Right renal pelvis (tissue), 4 donors: Measurements from ENCODE around the gene MMP12. TPM values are rescaled to one million over a fixed set of nuclear protein-coding genes. Genes with fewer than 3 reads are reported as not detected.
"Not testable (repeated sequence)": the region's sequence is repeated elsewhere in the genome, so short reads cannot be mapped to it uniquely, and the experiment has no call there.

Experiments
- DNase-seq, 4 donors: peaks; one replicate each; pipeline ENCODE4 v3.0.0-alpha.2; 2013; ENCODE audit warnings: low read depth in 4 of 4, low spot score in 3 of 4, missing footprints in 1 of 4
- polyA plus RNA-seq, 4 donors: library from polyadenylated mRNA; unstranded; fragments of 120-200 nt; gene quantifications; one replicate each; pipeline ENCODE4 v1.2.1, GENCODE V29; 2013; ENCODE audit not compliant: insufficient read length in 4 of 4

Gene MMP12
- 1 to 10 TPM; 1.7 to 5.6 (median 2.8) TPM for polyA plus RNA-seq

DNA sequence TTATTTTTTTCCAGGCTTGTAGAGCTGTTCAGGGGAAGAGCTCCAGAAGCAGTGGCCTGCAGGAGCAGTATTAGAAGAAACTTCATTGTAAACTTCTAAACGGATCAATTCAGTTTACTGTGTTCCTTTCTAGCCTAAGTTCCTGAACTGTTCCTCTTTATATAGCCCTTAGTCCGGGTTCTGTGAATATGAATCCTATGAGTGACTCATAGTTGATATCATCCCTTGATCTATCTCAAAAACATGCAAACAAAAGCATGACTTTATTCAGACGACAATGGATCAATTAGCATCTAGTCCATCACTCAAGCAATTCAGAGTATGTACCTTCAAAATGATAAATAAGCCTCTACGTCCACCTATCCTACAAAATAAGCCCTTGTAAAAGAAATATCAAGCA, at the start of gene MMP12:
Gene MMP12 (minus strand): TSS at position 131 of the 400 bp plus-strand sequence. CDS start 45 bp downstream, at position 86.
- DNase-seq = no peak

DNA sequence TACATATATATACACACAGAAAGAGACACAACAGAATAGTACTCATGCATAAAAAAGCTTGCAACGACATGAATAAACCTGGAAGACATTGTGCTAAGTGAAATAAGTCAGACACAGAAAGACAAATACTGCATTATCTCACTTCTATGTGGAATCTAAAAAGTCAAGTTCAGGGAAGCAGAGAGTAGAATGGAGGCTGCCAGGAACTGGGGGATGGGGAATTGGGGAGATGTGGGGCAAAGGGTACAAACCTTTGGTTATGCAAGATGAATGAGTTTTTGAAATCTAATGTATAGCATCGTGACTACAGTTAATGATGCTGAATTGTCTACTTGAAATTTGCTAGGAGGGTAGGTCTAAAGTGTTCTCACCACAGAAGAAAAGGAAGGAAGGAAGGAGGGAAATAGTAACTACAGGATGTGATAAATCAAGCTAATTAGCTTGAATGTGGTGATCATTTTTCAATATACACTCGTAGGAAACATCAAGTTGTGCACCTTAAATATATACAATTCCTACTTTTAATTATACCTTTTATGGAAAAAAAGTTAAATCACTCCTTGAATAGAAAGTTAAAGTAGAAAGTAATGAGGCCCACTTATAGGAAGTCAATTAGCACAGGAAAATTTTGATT, 46.9 kb upstream of the MMP12 start:
- DNase-seq = no peak

DNA sequence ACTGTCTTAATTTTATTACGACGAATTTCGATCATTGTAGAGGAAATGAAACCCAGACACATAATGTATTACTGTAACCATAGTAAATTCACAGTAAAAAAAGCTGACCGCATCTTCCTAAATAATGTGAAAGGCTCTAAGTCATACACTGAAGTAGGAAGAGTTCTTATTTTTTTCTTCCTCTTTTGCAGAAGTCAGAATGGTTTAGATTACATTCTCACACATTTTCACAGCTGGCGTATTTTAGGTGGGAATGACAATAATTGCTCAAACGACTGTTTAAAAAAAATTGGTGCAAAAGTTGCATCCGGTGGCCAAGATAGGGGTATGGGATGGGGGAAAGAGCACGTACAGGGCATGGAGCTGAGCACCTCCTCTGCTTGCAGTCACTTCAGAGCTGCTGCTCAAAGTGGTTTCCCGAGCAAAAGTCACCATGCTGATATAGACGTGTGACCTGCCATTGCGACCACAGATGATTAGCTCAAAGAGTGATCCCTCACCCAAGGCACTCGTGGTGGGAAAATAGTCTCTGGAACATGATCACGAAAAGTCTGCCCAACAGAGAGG, 45.4 kb upstream of the MMP12 start:
- no peak for DNase-seq

DNA sequence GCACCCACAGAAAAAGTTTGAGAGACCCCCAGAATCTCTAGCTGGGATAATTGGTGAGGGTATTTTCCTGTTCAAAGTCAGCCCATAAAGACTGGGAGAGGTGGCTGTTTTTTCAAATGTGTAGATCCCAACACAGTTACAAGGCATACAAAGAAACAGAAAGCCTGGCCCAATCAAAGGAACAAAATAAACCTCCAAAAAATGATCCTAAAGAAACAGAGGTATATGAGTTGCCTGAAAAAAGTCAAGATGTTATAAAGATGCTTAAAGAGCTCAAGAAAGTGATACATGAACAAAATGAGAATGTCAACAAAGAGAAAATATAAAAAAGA, 40.2 kb upstream of the MMP12 start:
- no peak for DNase-seq

DNA sequence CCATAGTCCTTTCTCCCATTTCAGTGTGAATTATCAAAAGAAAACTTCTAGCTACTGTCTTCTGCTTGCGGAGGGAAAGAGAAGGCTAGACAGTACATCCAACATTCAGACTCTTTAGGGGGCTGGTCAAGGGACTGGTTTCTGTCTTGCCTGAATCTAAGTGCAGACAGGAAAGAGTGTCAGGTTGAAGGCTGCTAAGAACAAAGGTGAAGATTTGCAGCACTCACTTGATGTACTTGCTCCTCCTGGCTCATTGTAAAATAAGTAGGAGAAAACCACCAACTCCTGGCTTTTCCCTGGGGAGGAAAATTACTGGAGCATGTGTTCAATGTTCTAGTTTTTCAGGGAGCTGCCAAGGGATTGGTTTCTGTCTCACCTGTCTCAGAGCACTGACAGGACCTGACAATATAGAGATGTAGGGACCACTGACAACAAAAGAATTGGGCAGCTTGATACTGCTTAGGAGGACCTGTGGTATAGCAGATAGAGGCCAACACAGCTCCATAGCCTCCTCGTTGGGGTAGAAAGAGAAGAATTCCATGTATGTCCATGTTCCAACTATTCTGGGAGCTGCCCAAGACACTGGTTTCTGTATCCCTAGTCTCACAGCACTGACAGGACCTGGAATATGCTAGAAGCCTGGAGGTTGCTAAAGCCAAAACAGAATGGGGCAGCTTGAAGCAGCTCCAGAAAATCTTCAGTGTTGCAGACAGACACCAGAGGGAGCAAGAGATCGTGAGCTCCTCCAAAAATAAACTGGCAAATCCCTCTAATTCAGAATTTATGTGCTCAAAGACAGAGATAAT, 39.7 kb upstream of the MMP12 start:
- DNase-seq = no peak

DNA sequence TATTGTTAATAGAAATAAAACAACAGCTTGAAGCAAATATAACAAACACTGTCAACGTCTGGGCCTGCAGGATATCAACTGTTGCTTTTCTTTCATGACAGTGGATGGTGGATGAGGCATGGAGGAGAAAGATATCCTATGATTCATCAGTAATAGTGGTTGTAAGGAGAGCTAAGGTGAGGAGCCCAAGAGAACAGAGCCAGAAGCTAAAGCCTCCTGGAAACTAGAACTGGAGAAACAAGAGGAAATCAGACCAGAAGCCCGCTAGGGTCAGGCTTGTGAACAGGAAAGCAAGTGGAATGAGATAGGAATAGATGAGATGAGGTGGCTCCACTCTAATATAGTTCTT, 37.7 kb upstream of the MMP12 start:
- no peak for DNase-seq

DNA sequence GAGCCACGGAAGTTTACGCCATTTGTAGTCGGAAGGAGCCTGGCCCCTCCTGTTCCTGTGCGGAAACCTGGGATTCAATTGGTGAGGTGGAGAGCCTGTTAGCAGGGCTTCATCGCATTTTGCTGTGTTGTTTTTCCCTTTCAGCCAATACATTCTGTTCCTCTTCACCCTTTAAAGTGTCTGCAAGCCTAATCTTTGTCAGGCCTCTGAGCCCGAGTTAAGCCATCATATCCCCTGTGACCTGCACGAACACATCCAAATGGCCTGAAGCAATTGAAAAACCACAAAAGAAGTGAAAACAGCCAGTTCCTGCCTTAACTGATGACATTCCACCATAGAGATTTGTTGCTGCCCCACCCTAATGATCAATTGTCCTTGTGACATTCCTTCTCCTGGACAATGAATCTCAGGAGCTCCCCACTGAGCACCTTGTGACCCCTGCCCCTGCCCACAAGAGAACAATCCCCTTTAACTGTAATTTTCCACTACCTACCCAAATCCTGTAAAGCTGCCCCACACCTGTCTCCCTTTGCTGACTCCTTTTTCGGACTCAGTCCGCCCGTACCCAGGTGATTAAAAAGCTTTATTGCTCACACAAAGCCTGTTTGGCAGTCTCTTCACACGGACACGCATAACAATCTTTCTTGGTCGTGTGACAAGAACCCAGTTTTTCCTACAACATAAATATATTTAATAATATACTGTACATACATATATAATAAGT, 37.1 kb upstream of the MMP12 start:
- DNase-seq = no peak

DNA sequence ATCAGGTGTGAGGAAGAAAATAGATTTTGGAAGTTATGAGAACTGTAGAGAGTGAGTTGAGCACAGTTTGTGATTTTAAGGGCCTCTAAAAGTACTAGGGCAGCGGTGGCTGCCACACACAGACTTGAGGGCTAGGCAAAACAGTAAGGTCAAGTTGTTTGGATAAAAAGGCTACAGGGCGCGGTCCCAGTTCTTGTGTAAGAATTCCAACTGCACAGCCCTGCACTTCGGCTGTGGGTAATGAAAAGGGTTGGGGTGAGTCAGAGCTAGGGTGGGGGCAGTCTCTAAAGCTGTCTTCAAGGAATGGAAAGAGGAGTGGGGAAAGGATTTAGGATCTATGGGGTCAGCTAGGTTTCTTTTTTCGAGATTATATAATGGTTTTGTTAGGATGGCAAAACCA, 31.1 kb upstream of the MMP12 start:
- DNase-seq = not testable (repeated sequence)

DNA sequence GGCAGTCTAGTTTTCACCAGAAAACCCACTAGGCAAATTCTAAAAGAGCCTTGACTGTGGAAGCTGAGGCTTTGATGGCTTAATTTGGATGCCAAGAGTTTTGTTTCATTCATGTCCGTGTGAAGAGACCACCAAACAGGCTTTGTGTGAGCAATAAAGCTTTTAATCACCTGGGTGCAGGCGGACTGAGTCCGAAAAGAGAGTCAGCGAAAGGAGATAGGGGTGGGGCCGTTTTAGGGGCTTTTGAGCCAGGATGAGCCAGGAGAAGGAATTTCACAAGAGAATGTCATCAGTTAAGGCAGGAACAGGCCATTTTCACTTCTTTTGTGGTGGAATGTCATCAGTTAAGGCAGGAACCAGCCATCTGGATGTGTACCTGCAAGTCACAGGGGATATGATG, 29.1 kb upstream of the MMP12 start:
- not testable (repeated sequence) for DNase-seq

DNA sequence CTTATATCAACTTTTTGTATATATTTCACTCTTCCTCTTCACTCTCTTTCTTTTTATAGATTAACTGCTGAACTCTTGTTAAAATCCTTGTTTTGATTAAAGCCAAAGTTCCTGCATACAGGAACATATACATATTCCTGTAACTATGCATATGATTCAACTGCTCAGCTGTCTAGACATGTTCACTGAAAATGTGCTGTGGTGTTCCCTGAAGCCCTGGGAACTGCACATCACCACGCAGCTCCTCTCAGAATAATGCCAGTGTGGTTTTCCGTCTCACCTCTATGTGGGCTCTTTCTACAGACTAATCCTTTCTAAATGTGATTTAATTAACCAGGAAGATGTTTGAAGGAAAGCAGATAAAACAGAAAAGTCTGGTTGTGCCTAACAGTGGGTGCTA, 25.6 kb upstream of the MMP12 start:
- DNase-seq = no peak

DNA sequence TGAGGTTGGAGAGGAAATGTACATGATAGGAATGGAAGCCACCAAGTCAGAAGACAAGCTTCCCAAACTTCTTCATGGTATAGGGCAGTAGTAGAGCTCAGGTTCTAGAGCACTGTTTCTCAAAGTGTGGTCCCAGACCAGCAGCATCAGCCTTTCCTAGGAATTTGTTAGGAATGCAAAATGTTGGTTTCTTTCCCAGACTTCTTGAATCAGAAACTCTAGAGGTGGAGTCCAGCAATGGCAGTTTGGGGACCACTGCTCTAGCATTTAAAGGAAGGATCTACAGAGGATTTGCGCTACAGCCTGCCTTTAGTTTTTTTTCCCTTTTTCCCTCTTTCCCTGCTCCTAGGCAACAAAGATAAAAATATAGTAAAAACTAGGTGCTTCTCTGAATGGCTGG, 17.0 kb upstream of the MMP12 start:
- DNase-seq = no peak

DNA sequence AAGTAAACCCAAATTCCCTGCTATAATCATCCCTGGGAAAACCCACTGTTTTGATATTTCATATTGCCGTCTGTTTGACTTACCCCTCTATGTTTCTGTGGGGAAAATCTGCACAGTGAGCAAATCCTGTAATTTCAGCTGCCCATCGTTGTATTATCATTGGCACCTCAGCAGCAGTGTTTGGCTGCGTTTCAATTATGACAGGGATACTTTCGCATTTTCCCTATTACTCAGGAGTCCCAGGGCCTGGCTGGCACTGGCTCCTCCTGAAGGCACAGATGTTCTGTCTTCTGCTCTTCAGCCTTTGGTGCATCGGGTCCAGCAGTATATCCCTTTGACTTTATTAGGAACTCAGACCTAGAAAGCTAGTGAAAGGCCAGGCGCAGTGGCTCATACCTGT, 12.2 kb upstream of the MMP12 start:
- no peak for DNase-seq

DNA sequence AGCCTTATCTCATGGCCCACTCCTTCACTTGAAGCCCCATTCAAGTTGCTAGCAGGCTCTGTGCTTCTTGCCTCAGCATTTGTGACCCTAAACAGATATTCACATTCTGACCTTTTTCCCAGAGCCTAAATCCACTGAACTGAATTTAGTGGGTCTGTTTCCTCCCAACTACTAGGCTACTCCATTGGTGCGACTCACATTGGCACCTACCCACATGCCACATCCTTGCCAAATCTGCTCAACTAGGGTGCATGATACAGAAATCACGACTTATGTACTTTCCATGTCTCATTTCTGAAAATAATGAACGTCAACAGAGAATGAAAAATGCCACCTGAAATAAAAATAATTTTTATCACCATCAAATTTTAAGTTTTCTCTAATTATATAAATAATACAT, 8.4 kb upstream of the MMP12 start:
- DNase-seq = no peak

DNA sequence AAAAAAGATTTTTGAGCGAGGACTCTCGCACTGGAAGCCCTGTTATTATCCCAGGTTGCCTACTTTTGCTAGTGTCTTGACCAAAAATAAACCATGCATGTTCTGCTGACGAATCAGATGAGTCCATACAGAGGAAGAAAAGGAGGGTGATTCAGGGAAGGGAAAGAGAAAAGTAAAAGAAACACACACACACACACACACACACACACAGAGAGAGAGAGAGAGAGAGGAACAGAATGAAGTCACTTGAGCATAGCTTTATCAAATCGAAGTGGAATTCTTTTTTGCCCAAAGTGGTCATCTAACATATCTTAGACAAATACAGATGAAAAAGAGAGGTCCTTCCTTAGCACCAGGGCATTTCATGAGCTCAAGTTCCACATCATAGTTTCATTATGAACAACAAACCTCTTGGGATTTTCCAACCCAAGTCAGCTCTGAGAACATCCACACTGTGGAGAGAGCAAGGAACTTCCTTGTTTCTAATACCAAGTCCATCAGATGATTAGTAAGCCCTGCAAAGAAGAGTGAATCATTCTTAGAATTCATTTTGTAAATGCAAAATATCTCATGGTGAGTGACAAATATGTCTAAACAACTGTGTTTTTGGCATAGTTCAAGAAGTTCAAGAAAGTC, 7.7 kb upstream of the MMP12 start:
- DNase-seq = no peak

DNA sequence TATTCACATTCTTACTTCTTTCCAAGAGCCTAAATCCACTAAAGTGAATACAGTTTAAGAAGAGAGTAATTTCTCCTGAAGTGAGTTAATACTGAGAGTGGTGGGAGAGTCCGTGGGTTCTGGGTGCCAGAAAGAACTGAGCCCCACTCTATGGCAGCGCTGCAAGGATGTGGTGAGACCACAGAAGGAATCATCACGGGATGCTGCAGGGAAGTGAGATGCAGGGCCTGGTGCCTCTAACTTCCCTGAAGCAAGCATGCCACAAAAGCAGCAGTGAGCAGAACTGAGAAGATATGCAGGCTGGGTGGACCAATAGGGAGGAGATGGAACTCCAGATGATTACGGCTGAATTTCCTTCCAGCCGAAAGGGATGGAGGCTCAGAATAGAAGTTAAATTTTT, 5.0 kb upstream of the MMP12 start:
- no peak for DNase-seq

DNA sequence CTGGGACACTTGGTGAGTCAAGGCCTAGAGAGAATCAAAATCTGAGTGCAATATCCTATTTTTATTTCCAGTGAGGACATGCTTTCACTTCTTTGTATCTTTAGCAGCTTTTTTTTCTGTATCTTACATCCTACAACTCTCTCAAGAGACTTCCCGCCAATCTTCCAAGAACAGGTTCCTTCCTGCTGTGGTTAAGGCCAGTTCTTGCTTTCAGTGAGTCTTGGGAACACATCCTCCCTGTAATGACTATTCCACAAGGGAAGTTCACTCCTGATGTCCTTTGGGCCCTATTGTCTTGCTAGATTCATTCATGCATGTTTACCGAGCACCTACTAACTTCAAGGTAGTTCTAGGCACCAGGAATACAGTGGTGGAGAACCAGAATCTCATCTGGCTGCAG, 3.8 kb upstream of the MMP12 start:
- DNase-seq = no peak

DNA sequence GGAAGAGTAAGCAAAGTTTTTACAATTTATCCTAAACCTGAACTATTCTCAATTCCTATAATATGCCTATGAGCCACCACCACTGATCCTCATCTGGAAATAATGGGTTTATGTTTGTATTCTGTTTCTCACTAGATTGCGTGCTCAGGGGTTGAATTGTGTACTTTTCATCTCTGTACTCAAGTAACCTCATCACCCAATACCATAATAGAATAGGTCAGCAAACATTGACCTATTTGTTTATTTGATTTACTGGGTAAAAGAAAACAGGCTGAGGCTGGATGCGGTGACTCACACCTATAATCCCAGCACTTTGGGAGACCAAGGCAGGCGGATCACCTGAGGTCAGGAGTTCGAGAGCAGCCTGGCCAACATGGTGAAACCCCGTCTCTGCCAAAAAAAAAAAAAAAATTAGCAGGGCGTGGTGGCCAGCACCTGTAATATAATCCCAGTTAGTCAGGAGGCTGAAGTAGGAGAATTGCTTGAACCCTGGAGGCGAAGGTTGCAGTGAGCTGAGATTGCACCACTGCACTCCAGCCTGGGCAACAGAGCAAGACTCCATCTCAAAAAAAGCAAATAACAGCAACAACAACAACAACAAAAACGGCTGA, 5.3 kb downstream of the MMP12 start:
- not testable (repeated sequence) for DNase-seq

DNA sequence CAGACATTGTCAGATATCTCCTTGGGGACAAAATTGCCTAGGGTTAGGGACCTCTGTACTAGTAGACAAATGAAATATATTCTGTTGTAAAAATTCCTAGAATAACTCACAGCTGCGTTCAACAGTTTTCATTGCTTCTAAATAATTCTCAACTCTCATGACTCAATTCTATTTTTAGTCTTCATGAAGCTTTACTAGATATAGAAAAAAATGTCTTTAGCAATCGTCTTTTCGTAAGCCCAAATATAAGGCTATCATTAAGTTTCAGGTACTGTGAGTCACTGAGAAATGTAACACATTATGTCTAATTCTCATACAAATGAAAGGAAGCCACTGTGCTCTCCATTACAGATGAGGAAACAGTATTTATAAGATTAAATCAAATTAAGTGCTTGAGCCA, 6.4 kb downstream of the MMP12 start:
- peak in 1 of 4 donors; percentile 8 for DNase-seq

DNA sequence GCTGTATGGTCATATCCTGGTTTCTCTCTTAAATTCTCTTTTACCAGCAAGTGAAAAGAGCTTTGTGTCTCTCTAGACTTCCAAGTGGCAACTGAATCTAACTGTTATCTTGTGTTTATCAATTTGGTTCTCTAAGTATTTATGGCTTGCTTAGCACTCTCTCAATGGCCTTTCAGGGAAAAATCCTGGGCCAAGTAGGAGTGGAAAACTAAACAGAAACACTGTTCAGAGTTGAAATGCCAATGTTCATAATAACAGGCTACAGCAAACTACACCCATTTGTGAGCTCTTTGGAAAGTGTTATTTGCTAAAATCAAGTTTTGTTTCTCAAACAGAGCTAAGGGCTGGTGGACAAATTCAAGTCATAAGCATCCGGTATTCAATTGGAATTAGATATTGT, 10.1 kb downstream of the MMP12 start:
- no peak for DNase-seq

DNA sequence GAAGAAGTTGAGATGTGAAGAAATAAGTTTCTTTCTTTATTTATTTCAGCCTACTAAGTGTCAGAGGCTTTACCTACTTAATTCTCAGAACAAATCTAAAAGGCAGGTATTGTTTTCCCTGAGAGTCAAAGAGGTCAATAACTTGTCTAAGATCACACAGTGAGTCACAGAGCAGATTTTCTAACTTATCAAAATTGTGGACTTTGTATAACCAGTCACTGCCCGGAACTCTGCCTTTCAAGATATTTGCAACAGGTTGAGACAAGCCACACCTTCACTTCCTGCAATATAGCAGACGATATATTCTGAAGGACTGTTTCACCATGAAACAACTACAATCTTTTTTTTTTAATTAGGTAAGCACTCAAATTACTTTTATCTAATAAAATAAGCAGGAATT, 20.8 kb downstream of the MMP12 start:
- no peak for DNase-seq

DNA sequence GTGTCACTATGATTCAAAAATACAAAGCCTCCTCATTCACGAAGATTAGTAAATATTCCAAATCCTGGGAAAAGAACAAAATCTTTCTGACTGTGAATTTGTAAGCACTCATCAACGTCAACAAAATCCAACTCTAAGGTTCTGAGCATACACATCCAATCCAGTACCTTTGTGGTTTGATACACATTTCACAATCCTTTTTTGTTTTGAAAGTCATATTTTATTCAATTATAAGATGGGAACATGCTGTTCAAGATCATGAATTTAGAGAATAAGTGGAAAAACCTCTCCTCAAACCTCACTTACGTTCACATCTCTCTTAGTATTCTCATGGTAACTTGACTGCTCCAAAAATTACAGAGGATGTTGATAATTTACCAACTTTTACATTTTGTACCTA, 21.7 kb downstream of the MMP12 start:
- no peak for DNase-seq
